22Rv1 (cell line): Measurements from ENCODE around the gene STAG3.

Experiments
- CTCF ChIP-seq: fragments of 450-650 bp; IDR thresholded peaks from 2 replicates; pipeline ENCODE4 v1.5.1; 2017; ENCODE audit warnings: mild to moderate bottlenecking
- ZFX ChIP-seq: fragments of 450-650 bp; IDR thresholded peaks from 2 replicates; pipeline ENCODE4 v1.6.1; 2017; ENCODE audit warnings: antibody characterized with exemption, borderline replicate concordance

GRCh38 chr7:100152404-100152803 is 25.3 kb upstream of the STAG3 start:
- TF ChIP-seq CTCF = no peak
- no peak for TF ChIP-seq ZFX
